HG02870 (cell line): ENCODE results near the gene OTOP1.
"Not testable (repeated sequence)": the region's sequence is repeated elsewhere in the genome, so short reads cannot be mapped to it uniquely, and the experiment has no call there.

Experiments
- ATAC-seq: cut with Tn5 transposase; IDR thresholded peaks from one replicate; pipeline ENCODE4 v1.9.1; 2021; ENCODE audit warnings: mild to moderate bottlenecking, moderate library complexity; ENCODE audit not compliant: unreplicated experiment

Gene OTOP1, protein sequence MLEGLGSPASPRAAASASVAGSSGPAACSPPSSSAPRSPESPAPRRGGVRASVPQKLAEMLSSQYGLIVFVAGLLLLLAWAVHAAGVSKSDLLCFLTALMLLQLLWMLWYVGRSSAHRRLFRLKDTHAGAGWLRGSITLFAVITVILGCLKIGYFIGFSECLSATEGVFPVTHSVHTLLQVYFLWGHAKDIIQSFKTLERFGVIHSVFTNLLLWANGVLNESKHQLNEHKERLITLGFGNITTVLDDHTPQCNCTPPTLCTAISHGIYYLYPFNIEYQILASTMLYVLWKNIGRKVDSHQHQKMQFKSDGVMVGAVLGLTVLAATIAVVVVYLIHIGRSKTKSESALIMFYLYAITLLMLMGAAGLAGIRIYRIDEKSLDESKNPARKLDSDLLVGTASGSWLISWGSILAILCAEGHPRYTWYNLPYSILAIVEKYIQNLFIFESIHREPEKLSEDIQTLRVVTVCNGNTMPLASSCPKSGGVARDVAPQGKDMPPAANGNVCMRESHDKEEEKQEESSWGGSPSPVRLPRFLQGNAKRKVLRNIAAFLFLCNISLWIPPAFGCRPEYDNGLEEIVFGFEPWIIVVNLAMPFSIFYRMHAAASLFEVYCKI

DNA sequence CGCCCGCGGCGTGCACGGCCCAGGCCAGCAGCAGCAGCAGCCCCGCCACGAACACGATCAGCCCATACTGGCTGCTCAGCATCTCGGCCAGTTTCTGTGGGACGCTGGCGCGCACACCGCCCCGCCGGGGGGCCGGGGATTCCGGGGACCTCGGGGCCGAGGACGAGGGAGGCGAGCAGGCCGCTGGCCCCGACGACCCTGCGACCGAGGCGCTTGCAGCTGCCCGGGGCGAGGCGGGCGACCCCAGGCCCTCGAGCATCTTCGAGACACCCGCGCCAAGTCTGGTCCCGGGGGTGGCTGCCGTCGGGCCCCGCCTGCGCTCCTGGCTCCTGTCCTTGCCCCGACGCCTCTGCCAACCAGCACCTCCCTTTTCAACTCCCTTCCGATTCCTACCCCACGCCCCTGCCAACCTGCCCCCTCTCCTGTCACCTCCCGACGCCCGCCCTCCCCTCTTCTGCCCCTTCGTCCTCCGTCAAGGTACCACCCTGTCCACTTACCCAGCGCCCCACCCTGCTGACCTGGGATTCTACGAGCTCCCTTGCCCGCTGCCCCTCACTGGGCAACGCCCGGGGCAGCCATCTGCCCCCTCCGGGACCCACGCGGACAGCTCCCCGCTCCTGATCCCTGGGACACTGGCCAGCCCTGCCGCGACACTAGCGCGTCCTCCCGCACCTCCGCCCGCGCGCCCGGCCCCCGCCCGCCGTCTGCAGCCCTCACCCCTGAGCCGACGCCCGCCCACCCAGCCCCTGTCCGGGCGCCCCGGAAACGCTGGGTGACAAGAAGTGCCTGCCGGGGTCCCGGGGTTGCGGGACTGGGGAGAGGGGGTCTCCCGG lies at the start of gene OTOP1:
Gene OTOP1, minus strand, starts transcription at position 324 of the 833 bp plus-strand sequence. Its CDS starts 65 bp downstream, at position 259.
- no peak for ATAC-seq

- no peak for ATAC-seq
Observed at GRCh38 chr4:4274226-4274625, 47.5 kb upstream of the OTOP1 start.

DNA sequence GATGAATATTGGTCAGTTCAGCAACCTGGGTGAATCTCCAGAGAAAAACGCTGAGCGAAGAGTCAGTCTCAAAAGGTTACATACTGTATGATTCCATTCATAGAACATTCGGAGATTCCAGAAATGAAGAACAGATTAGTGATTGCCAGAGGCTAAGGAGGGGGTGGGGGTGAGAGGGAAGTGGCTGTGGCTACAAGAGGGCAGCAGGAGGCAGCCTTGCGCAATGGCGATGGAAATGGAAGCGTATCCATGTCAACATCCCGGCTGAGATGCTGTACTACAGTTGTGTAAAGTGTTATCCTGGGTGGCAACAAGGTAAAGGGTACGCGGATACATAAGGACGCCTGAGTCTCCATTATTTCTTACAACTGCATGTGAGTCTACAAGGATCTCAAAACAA lies 45.2 kb upstream of the OTOP1 start:
- no peak for ATAC-seq

DNA sequence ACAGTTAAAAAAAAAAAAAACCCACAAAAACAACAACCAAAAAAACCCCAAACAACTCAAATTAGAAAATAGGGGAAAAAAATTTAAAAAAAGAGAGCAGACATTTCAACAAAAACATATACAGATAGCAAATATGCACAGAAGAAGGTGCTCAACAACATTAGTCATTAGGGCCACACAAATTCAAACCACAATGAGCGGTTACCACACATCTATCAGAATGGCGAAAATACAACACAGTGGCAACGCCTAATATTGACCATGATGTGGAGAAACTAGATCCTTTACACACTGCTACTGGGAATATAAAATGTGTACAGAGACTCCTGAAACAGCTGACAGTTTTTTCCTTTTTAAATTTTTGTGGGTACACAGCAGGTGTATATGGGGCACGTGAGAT lies 43.8 kb upstream of the OTOP1 start:
- ATAC-seq, result no peak

DNA sequence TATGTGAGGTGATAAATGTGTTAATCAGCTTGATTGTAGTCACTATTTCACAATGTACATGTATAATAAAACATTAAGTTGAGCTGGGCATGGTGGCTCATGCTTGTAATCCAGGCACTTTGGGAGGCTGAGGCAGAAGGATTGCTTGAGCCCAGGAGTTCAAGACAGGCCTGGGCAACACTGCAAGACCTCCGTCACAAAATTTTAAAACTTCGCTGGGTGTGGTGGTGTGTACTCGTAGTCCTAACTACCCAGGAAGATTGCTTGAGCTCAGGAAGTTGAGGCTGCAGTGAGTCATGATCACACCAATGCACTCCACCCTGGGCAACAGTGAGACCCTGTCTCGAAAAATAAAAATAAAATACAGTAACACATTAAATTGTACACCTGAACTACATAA lies 43.1 kb upstream of the OTOP1 start:
- ATAC-seq, result no peak

- no peak for ATAC-seq
Observed at GRCh38 chr4:4269331-4269731, 42.6 kb upstream of the OTOP1 start.

DNA sequence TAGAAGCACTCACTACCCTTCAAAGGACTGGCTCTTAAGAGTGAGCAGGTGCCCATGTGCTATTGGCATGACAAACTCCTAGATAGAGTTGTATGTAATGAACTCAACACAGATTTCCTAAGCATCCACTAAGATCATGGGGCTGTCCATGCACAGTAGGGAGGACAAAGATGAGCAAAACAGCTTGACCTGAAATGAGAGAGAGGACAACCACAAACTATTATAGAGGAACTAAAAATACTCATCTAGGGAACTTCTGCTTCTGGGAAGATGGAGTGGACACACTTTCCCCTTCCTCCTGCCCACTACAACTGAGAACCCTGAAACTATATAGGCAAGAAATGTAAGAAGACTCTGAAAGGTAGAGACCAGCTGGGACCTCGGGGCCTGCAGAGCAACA lies 42.0 kb upstream of the OTOP1 start:
- no peak for ATAC-seq

DNA sequence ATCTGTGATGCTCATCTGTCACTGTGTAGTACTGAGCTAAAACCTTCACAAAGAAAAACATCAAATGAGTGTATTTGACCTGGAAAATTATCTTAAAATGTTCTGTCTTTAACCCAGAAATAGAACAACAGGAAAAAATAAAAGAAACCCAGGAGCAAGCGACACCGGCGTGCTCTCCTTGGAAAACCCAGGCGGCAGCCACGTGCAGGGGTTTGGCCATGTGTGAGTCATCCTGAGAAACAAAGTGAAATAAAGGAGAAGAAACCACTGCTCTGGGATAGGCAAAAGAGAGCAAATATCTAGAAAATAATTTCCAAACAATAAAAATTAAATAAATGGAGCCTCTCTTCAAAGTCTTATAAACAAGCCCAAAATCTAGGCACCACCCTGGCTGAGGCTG lies 41.3 kb upstream of the OTOP1 start:
- ATAC-seq, result no peak

- peak; percentile 67 for ATAC-seq
Observed at GRCh38 chr4:4260185-4260751, 33.5 kb upstream of the OTOP1 start.

DNA sequence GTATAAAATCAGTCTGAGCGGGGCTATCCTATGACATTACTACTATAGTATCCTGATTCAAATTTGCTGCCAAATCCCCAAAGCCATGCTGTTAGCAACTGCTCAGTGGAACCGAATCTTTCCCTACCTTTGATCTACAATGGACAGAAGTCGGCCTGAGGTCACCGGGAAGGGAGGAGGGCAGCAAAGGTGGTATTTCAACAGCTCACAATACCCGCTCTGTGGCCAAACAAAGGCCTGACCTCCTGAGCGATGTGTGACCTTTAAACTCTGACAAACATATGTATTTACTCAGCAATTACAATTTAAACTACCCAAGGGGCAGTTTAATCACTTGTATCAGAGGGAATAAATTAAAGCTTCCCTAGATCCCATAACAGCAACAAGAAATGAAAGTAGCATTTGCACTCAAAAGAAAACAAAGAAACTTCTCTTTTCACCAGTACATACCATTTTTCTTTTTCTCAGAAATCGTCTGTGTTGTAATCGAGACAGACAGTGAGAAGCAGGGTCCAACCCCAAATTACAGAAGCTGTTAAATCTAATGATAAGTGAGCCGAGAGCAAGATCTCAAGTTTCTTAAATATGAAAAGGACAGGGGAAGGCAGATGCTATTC lies 32.9 kb upstream of the OTOP1 start:
- no peak for ATAC-seq

GRCh38 chr4:4257705-4258104 lies 31.0 kb upstream of the OTOP1 start:
- not testable (repeated sequence) for ATAC-seq

DNA sequence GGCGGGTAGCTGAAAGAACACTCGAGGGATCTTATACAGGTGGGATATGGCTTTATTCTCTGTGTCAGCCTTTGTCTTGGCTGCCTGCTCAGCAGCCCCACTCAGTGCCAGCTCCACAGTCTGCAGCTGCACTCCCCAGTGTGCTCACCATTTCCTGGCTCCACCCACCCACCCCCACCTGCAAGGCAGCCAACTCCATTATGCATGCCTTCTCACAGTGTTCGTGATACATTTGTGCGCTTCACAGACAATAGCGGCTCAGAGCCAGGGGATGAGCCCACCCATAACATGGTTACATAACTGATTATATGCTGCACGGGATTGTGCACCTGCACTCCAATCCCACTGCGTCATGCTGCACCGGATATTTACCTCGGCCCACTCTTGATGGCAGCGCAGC lies 30.1 kb upstream of the OTOP1 start:
- ATAC-seq, result no peak

- ATAC-seq, result no peak
Observed at GRCh38 chr4:4254666-4255065, 27.9 kb upstream of the OTOP1 start.

GRCh38 chr4:4254199-4254598 lies 27.5 kb upstream of the OTOP1 start:
- no peak for ATAC-seq

GRCh38 chr4:4249866-4250265 lies 23.1 kb upstream of the OTOP1 start:
- no peak for ATAC-seq

GRCh38 chr4:4249342-4249741 lies 22.6 kb upstream of the OTOP1 start:
- not testable (repeated sequence) for ATAC-seq

GRCh38 chr4:4248885-4249203 lies 22.1 kb upstream of the OTOP1 start:
- ATAC-seq, result no peak

- peak; percentile 95 for ATAC-seq
Observed at GRCh38 chr4:4248029-4248884, 21.5 kb upstream of the OTOP1 start, which contains the start of gene TMEM128. TSS of gene TMEM128 (minus strand) at chr4:4248223. CDS start at chr4:4248202, 21 bp downstream.

DNA sequence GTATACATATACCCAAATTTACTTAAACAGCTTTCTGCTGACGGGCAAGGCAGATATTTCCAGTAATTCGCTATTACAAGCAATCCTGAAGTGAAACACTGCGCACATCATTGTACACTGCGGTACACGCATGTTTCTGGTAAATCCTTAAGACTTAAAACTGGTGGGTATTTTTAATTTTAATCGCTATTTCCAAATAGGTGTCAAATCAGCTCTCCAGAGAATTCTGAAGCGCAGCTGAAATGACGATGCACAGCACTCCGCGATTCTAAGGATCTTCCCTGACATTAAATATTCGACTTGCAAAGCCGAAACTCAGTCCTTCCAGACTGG lies 20.9 kb upstream of the OTOP1 start:
- peak; percentile 25 for ATAC-seq

GRCh38 chr4:4245172-4245571 lies 18.4 kb upstream of the OTOP1 start:
- ATAC-seq, result no peak
